ENCODE data around the gene CSNK1A1.

Gene CSNK1A1

GRCh38 chr5:149478761-149479160 lies 72.5 kb downstream of the CSNK1A1 start:
- DNase-seq (ENCODE audit: extremely low spot score) = no peak
- no peak for TF ChIP-seq FOXA1 (IDR thresholded peaks at IDR 0.05)
- TF ChIP-seq FOXM1 (IDR thresholded peaks at IDR 0.05; ENCODE audit: borderline replicate concordance) = no peak
- TF ChIP-seq HDGF (IDR thresholded peaks at IDR 0.05; ENCODE audit: borderline replicate concordance) = no peak
- TF ChIP-seq, protein P1, sequence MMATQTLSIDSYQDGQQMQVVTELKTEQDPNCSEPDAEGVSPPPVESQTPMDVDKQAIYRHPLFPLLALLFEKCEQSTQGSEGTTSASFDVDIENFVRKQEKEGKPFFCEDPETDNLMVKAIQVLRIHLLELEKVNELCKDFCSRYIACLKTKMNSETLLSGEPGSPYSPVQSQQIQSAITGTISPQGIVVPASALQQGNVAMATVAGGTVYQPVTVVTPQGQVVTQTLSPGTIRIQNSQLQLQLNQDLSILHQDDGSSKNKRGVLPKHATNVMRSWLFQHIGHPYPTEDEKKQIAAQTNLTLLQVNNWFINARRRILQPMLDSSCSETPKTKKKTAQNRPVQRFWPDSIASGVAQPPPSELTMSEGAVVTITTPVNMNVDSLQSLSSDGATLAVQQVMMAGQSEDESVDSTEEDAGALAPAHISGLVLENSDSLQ (IDR thresholded peaks at IDR 0.05) = no peak
- no peak for TF ChIP-seq SP1 (IDR thresholded peaks at IDR 0.05)
- no peak for TF ChIP-seq CTBP1 (IDR thresholded peaks at IDR 0.05; ENCODE audit: borderline replicate concordance)
- no peak for TF ChIP-seq TARDBP (IDR thresholded peaks at IDR 0.05)
- TF ChIP-seq ZNF384 (IDR thresholded peaks at IDR 0.05) = no peak
- TF ChIP-seq L3MBTL2 (conservative IDR thresholded peaks at IDR 0.05) = no peak
- no peak for TF ChIP-seq SUZ12 (IDR thresholded peaks at IDR 0.05)
- TF ChIP-seq NFRKB (IDR thresholded peaks at IDR 0.05) = no peak
- no peak for TF ChIP-seq BHLHE40 (IDR thresholded peaks at IDR 0.05; ENCODE audit: borderline replicate concordance)
- no peak for TF ChIP-seq LEF1 (IDR thresholded peaks at IDR 0.05; ENCODE audit: borderline replicate concordance)
- no peak for TF ChIP-seq ARNT (IDR thresholded peaks at IDR 0.05)
- no peak for TF ChIP-seq FOXK2 (IDR thresholded peaks at IDR 0.05)
- no peak for TF ChIP-seq ELF4 (IDR thresholded peaks at IDR 0.05)
- ChIA-PET POLR2A (no interaction called here), CTCF (interaction anchor here (1.3 kb wide), 1 partner anchor 11 kb away, joined by 3 read pairs; no protein-coding TSS in a partner anchor)

GRCh38 chr5:149475777-149476176 lies 75.5 kb downstream of the CSNK1A1 start:
- TF ChIP-seq SP1 (IDR thresholded peaks at IDR 0.05) = no peak
- TF ChIP-seq ZNF384 (IDR thresholded peaks at IDR 0.05) = no peak
- no peak for TF ChIP-seq FOXA1 (IDR thresholded peaks at IDR 0.05)
- no peak for TF ChIP-seq FOXM1 (IDR thresholded peaks at IDR 0.05; ENCODE audit: borderline replicate concordance)
- no peak for TF ChIP-seq TARDBP (IDR thresholded peaks at IDR 0.05)
- no peak for TF ChIP-seq SUZ12 (IDR thresholded peaks at IDR 0.05)
- no peak for TF ChIP-seq LEF1 (IDR thresholded peaks at IDR 0.05; ENCODE audit: borderline replicate concordance)
- TF ChIP-seq NFRKB (IDR thresholded peaks at IDR 0.05) = no peak
- no peak for TF ChIP-seq L3MBTL2 (conservative IDR thresholded peaks at IDR 0.05)
- TF ChIP-seq ARNT (IDR thresholded peaks at IDR 0.05) = no peak
- TF ChIP-seq BHLHE40 (IDR thresholded peaks at IDR 0.05; ENCODE audit: borderline replicate concordance) = no peak
- no peak for TF ChIP-seq FOXK2 (IDR thresholded peaks at IDR 0.05)
- TF ChIP-seq, protein P1 (IDR thresholded peaks at IDR 0.05) = no peak
- TF ChIP-seq ELF4 (IDR thresholded peaks at IDR 0.05) = no peak
- TF ChIP-seq HDGF (IDR thresholded peaks at IDR 0.05; ENCODE audit: borderline replicate concordance) = no peak
- no peak for TF ChIP-seq CTBP1 (IDR thresholded peaks at IDR 0.05; ENCODE audit: borderline replicate concordance)
- ChIA-PET CTCF (interaction anchor here (0.7 kb wide), 1 partner anchor 8 kb away, joined by 3 read pairs; no protein-coding TSS in a partner anchor), POLR2A (interaction anchor here (2.7 kb wide), 1 partner anchor 76 kb away, joined by 7 read pairs; the partner anchor contains the start of gene CSNK1A1)
- DNase-seq (ENCODE audit: extremely low spot score) = no peak

GRCh38 chr5:149474198-149474597 lies 77.0 kb downstream of the CSNK1A1 start:
- no peak for DNase-seq (ENCODE audit: extremely low spot score)
- POLR2A ChIA-PET = interaction anchor here (2.7 kb wide), 1 partner anchor 78 kb away, joined by 7 read pairs; the partner anchor contains the start of gene CSNK1A1
- TF ChIP-seq TARDBP (IDR thresholded peaks at IDR 0.05) = no peak
- CTCF ChIA-PET = no interaction called here

DNA sequence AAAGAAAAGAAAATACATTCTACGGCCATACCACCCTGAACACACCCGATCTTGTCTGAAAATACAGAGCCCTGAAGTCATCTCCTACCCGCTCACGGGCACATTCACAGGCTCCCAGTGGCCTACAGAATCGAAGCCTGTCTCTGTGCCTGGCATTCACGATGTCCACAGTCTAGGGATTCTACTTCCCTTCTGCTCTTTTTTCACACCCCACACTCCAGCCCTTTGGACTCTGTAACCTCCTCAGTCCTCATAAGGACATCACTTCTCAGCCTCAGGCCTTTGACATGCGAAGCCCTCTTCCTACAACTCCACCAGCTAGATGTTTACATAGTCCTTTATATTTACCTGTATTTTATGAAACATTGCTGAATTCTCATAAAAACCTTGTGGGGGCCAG lies 77.8 kb downstream of the CSNK1A1 start:
- CTCF ChIA-PET = no interaction called here

DNA sequence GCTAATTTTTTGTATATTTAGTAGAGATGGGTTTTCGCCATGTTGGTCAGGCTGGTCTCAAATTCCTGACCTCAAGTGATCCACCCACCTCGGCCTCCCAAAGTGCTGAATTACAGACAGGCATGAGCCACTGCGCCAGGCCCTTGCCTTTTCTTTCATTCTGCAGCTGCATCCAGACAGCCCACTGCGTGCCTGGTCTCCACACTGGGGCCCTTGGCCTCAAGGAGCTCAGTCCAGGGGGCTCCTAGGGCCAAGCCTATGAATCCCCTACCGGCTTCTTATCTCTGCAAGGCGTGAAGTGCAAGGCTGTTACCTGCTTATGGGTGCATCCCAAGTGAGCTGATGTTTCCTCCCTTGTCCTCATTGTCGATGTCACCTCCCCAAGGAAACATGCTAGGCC lies 78.8 kb downstream of the CSNK1A1 start:
- no peak for DNase-seq (ENCODE audit: extremely low spot score)
- CTCF ChIA-PET = interaction anchor here (1.0 kb wide), 1 partner anchor 14 kb away, joined by 3 read pairs; no protein-coding TSS in a partner anchor
- TF ChIP-seq FOXA1 (IDR thresholded peaks at IDR 0.05) (no peak), CTBP1 (IDR thresholded peaks at IDR 0.05; ENCODE audit: borderline replicate concordance) (no peak), HDGF (IDR thresholded peaks at IDR 0.05; ENCODE audit: borderline replicate concordance) (no peak), L3MBTL2 (conservative IDR thresholded peaks at IDR 0.05) (no peak)
- TF ChIP-seq, protein P1 (IDR thresholded peaks at IDR 0.05) = no peak
- POLR2A ChIA-PET = interaction anchor here (1.3 to 1.5 kb wide), 2 partner anchors 27 to 79 kb away, joined by 3 read pairs; partner anchors contain the start of gene CSNK1A1

More for the DNA sequence above, 77.8 kb downstream of the CSNK1A1 start:
- POLR2A ChIA-PET = no interaction called here
- no peak for DNase-seq (ENCODE audit: extremely low spot score)
- TF ChIP-seq, protein P1 (IDR thresholded peaks at IDR 0.05) = no peak
- TF ChIP-seq BHLHE40 (IDR thresholded peaks at IDR 0.05; ENCODE audit: borderline replicate concordance) (no peak), NFRKB (IDR thresholded peaks at IDR 0.05) (no peak), SP1 (IDR thresholded peaks at IDR 0.05) (no peak), TARDBP (IDR thresholded peaks at IDR 0.05) (no peak), FOXM1 (IDR thresholded peaks at IDR 0.05; ENCODE audit: borderline replicate concordance) (no peak), LEF1 (IDR thresholded peaks at IDR 0.05; ENCODE audit: borderline replicate concordance) (no peak), SUZ12 (IDR thresholded peaks at IDR 0.05) (no peak)

Data from HEK293T (cell line).